Vagina (tissue), 2 donors: Measurements from ENCODE around the gene INS. TPM values are rescaled to one million over a fixed set of nuclear protein-coding genes. Genes with fewer than 3 reads are reported as not detected.

Source experiments
- DNase-seq, 2 donors: peaks; one replicate each; pipeline ENCODE4 v3.0.0-alpha.2; 2017; ENCODE audit errors: extremely low spot score in 2 of 2
- H3K27ac ChIP-seq: fragments of 200-600 bp; sonication (generic); one replicate; pipeline ENCODE4 v1.5.1; 2019
- H3K27me3 ChIP-seq: fragments of 200-600 bp; sonication (generic); one replicate; pipeline ENCODE4 v1.5.1; 2019
- H3K36me3 ChIP-seq, 2 donors: fragments of 200-600 bp; sonication (generic); one replicate each; pipeline ENCODE4 v1.5.1; 2017 to 2019
- H3K4me1 ChIP-seq: fragments of 200-600 bp; sonication (generic); one replicate; pipeline ENCODE4 v1.5.1; 2019
- H3K4me3 ChIP-seq, 2 donors: fragments of 200-600 bp; sonication (generic); 1 replicate in 1 of 2; 2 replicates in 1 of 2; pipeline ENCODE4 v1.5.1; 2016 to 2019
- H3K9me3 ChIP-seq: fragments of 200-600 bp; sonication (generic); one replicate; pipeline ENCODE4 v1.5.1; 2019
- CTCF ChIP-seq, 3 experiments: fragments of 450-650 bp in 2 of 3; fragments of 200-600 bp in 1 of 3; sonication (generic) in 1 of 3; IDR thresholded peaks; one replicate each; pipeline ENCODE4 v1.5.1; 2017 to 2019; ENCODE audit warnings: antibody characterized with exemption in 3 of 3, mild to moderate bottlenecking in 2 of 3, moderate library complexity in 2 of 3
- POLR2A ChIP-seq, 2 donors: fragments of 450-650 bp; IDR thresholded peaks; one replicate each; pipeline ENCODE4 v1.6.1; 2017; ENCODE audit warnings: antibody characterized with exemption in 2 of 2, mild to moderate bottlenecking in 2 of 2, moderate library complexity in 2 of 2
- POLR2AphosphoS5 ChIP-seq, 2 donors: sonication (generic); formaldehyde crosslinking; IDR thresholded peaks; one replicate each; pipeline ENCODE4 v1.9.0; 2017; ENCODE audit warnings: antibody characterized with exemption in 2 of 2, mild to moderate bottlenecking in 2 of 2, low read depth in 1 of 2; ENCODE audit not compliant: insufficient read depth in 1 of 2
- intact Hi-C: fragments of 100-400 bp; cut with DNase I; formaldehyde crosslinking; loops from one replicate; pipeline ENCODE4 v1.15.1; 2023
- total RNA-seq: library from RNA; depleted of rRNA; stranded (reverse); fragments of >200 nt; gene quantifications from one replicate; pipeline ENCODE4 v1.2.3, GENCODE V29; 2016

INS gene
- total RNA-seq, 1 donor from 2014 or later, result not detected

GRCh38 chr11:2201542-2201941, 40.5 kb upstream of the INS start:
- Histone ChIP-seq H3K9me3 (no peaks in the 10 kb centered on the region), H3K4me3 (no peak overlapping the region), H3K27me3 (no peaks in the 10 kb centered on the region), H3K4me1 (peaks cover 9% of the 10 kb centered on the region), H3K36me3 (no peaks in the 10 kb centered on the region), H3K27ac (no peak overlapping the region)
- TF ChIP-seq POLR2AphosphoS5 (IDR thresholded peaks at IDR 0.05; ENCODE audit: insufficient read depth in 1 of 2, low read depth in 1 of 2), result no peak
- no peak for TF ChIP-seq POLR2A (IDR thresholded peaks at IDR 0.05)
- no peak for TF ChIP-seq CTCF (IDR thresholded peaks at IDR 0.05)
- intact Hi-C loops, result loop anchor here (10.0 kb wide), 1 partner anchor 333 kb away; no protein-coding TSS in a partner anchor
- no peak for DNase-seq

GRCh38 chr11:2200957-2201519, 40.0 kb upstream of the INS start:
- H3K4me1 ChIP-seq, result peaks cover 9% of the 10 kb centered on the region
- no peaks in the 10 kb centered on the region for H3K36me3 ChIP-seq
- intact Hi-C loops, result loop anchor here (10.0 kb wide), 1 partner anchor 334 kb away; no protein-coding TSS in a partner anchor
- TF ChIP-seq CTCF (IDR thresholded peaks at IDR 0.05) (no peak), POLR2AphosphoS5 (IDR thresholded peaks at IDR 0.05; ENCODE audit: insufficient read depth in 1 of 2, low read depth in 1 of 2) (no peak), POLR2A (IDR thresholded peaks at IDR 0.05) (no peak)
- no peak for DNase-seq
- no peaks in the 10 kb centered on the region for H3K27me3 ChIP-seq
- no peak overlapping the region for H3K27ac ChIP-seq
- no peak overlapping the region for H3K4me3 ChIP-seq
- no peaks in the 10 kb centered on the region for H3K9me3 ChIP-seq

- no peak overlapping the region for H3K27ac ChIP-seq
- no peak for DNase-seq
- intact Hi-C loops, result loop anchor here (10.0 kb wide), 1 partner anchor 334 kb away; no protein-coding TSS in a partner anchor
These were observed 39.5 kb upstream of the INS start for GRCh38 chr11:2200536-2200935.

GRCh38 chr11:2199466-2200341, 38.7 kb upstream of the INS start:
- Histone ChIP-seq H3K36me3 (no peaks in the 10 kb centered on the region), H3K27ac (no peak overlapping the region), H3K9me3 (no peaks in the 10 kb centered on the region), H3K4me3 (no peak overlapping the region), H3K4me1 (peaks cover 9% of the 10 kb centered on the region), H3K27me3 (no peaks in the 10 kb centered on the region)
- intact Hi-C loops, result loop anchor here (2.0 to 10.0 kb wide), 3 partner anchors 108 to 335 kb away; no protein-coding TSS in a partner anchor
- TF ChIP-seq POLR2A (IDR thresholded peaks at IDR 0.05) (no peak), POLR2AphosphoS5 (IDR thresholded peaks at IDR 0.05; ENCODE audit: insufficient read depth in 1 of 2, low read depth in 1 of 2) (no peak)
- no peak for DNase-seq

More at GRCh38 chr11:2200536-2200935, 39.5 kb upstream of the INS start:
- TF ChIP-seq POLR2A (IDR thresholded peaks at IDR 0.05) (no peak), POLR2AphosphoS5 (IDR thresholded peaks at IDR 0.05; ENCODE audit: insufficient read depth in 1 of 2, low read depth in 1 of 2) (no peak), CTCF (IDR thresholded peaks at IDR 0.05) (no peak)
- Histone ChIP-seq H3K27me3 (no peaks in the 10 kb centered on the region), H3K4me3 (no peak overlapping the region), H3K9me3 (no peaks in the 10 kb centered on the region), H3K4me1 (peaks cover 9% of the 10 kb centered on the region), H3K36me3 (no peaks in the 10 kb centered on the region)

- H3K27ac ChIP-seq, result no peak overlapping the region
- H3K27me3 ChIP-seq, result no peaks in the 10 kb centered on the region
- no peaks in the 10 kb centered on the region for H3K36me3 ChIP-seq
- H3K9me3 ChIP-seq, result no peaks in the 10 kb centered on the region
- no peak for DNase-seq
- H3K4me1 ChIP-seq, result peaks cover 9% of the 10 kb centered on the region
- intact Hi-C loops, result loop anchor here (2.0 to 5.0 kb wide), 2 partner anchors 109 to 224 kb away; no protein-coding TSS in a partner anchor
- no peak overlapping the region for H3K4me3 ChIP-seq
- TF ChIP-seq CTCF (IDR thresholded peaks at IDR 0.05) (no peak), POLR2AphosphoS5 (IDR thresholded peaks at IDR 0.05; ENCODE audit: insufficient read depth in 1 of 2, low read depth in 1 of 2) (no peak), POLR2A (IDR thresholded peaks at IDR 0.05) (no peak)
These were observed 37.8 kb upstream of the INS start for GRCh38 chr11:2198621-2199365.
